GM23338 (cell line): ENCODE data around the gene MED27. TPM values are rescaled to one million over a fixed set of nuclear protein-coding genes. Genes with fewer than 3 reads are reported as not detected.

Experiments used
- ATAC-seq: fragments of 200-7000 bp; cut with Tn5 transposase; 3 replicates; pipeline ENCODE4 v1.9.1; 2020
- DNase-seq: peaks from one replicate; pipeline ENCODE4 v3.0.0-alpha.2; 2015; ENCODE audit warnings: low spot score
- H2AFZ ChIP-seq: fragments of 200-600 bp; sonication (generic); 2 replicates; pipeline ENCODE4 v1.8.0; 2016; ENCODE audit warnings: antibody characterized with exemption, mild to moderate bottlenecking, moderate library complexity
- H3F3A ChIP-seq: fragments of 200-600 bp; sonication (generic); replicated peaks from 2 replicates; pipeline ENCODE4 v1.8.0; 2017; ENCODE audit warnings: antibody characterized with exemption, mixed run types, low read depth
- H3K27ac ChIP-seq: fragments of 200-600 bp; sonication (generic); 2 replicates; pipeline ENCODE4 v1.6.1; 2016; ENCODE audit warnings: low read depth
- H3K27me3 ChIP-seq: fragments of 200-600 bp; sonication (generic); 2 replicates; pipeline ENCODE4 v1.8.0; 2016; ENCODE audit warnings: mild to moderate bottlenecking, mixed run types, moderate library complexity; ENCODE audit not compliant: insufficient read depth
- H3K36me3 ChIP-seq: fragments of 200-600 bp; sonication (generic); 2 replicates; pipeline ENCODE4 v1.8.0; 2016; ENCODE audit warnings: mild to moderate bottlenecking; ENCODE audit not compliant: insufficient read depth
- H3K4me1 ChIP-seq: fragments of 200-600 bp; sonication (generic); 2 replicates; pipeline ENCODE4 v1.8.0; 2016; ENCODE audit warnings: mild to moderate bottlenecking, moderate library complexity; ENCODE audit not compliant: insufficient read depth
- H3K4me2 ChIP-seq: fragments of 200-600 bp; sonication (generic); 2 replicates; pipeline ENCODE4 v1.7.1; 2017; ENCODE audit warnings: mixed run types
- H3K4me3 ChIP-seq: fragments of 200-600 bp; sonication (generic); 2 replicates; pipeline ENCODE4 v1.6.1; 2016; ENCODE audit warnings: mixed run types
- H3K79me2 ChIP-seq: fragments of 200-600 bp; sonication (generic); replicated peaks from 2 replicates; pipeline ENCODE4 v1.8.0; 2017; ENCODE audit warnings: mild to moderate bottlenecking; ENCODE audit not compliant: insufficient read depth
- H3K9me2 ChIP-seq: fragments of 200-600 bp; sonication (generic); 2 replicates; pipeline ENCODE4 v1.8.0; 2017; ENCODE audit not compliant: insufficient read depth
- H4K20me1 ChIP-seq: fragments of 200-600 bp; sonication (generic); replicated peaks from 2 replicates; pipeline ENCODE4 v1.8.0; 2017; ENCODE audit warnings: mild to moderate bottlenecking; ENCODE audit not compliant: insufficient read depth
- H3K27ac Mint-ChIP-seq: 2 replicates; pipeline ENCODE4 v1.8.0; 2020; ENCODE audit warnings: inconsistent platforms, mild to moderate bottlenecking, moderate library complexity, mixed read lengths
- H3K27me3 Mint-ChIP-seq: 3 replicates; pipeline ENCODE4 v1.8.0; 2022; ENCODE audit warnings: low read depth, mild to moderate bottlenecking, moderate library complexity, mixed read lengths, inconsistent platforms; ENCODE audit not compliant: insufficient read depth, poor library complexity
- H3K36me3 Mint-ChIP-seq: 3 replicates; pipeline ENCODE4 v1.8.0; 2021; ENCODE audit warnings: low read depth, mild to moderate bottlenecking, inconsistent platforms, moderate library complexity, mixed read lengths
- H3K4me1 Mint-ChIP-seq: 3 replicates; pipeline ENCODE4 v1.8.0; 2020; ENCODE audit warnings: mild to moderate bottlenecking, inconsistent platforms, mixed read lengths
- H3K4me3 Mint-ChIP-seq: 3 replicates; pipeline ENCODE4 v1.8.0; 2021; ENCODE audit warnings: moderate library complexity, mild to moderate bottlenecking, inconsistent platforms, mixed read lengths
- H3K9me3 Mint-ChIP-seq: 3 replicates; pipeline ENCODE4 v1.8.0; 2020; ENCODE audit warnings: moderate library complexity, mild to moderate bottlenecking, inconsistent platforms, mixed read lengths
- CREB1 ChIP-seq: fragments of 250-450 bp; sonication (Bioruptor Pico); IDR thresholded peaks from 2 replicates; pipeline ENCODE4 v1.5.0; 2020; ENCODE audit warnings: low read depth, mild to moderate bottlenecking, moderate library complexity
- EZH2phosphoT487 ChIP-seq: fragments of 200-600 bp; sonication (generic); IDR thresholded peaks from one replicate; pipeline ENCODE4 v1.8.1; 2018; ENCODE audit warnings: antibody characterized with exemption; ENCODE audit not compliant: unreplicated experiment
- JUNB ChIP-seq: IDR thresholded peaks from one replicate; pipeline ENCODE4 v1.6.1; 2016; ENCODE audit warnings: antibody characterized with exemption; ENCODE audit not compliant: unreplicated experiment
- NANOG ChIP-seq: IDR thresholded peaks from 2 replicates; pipeline ENCODE4 v1.6.1; 2016; ENCODE audit warnings: antibody characterized with exemption, borderline replicate concordance
- POLR2AphosphoS5 ChIP-seq: IDR thresholded peaks from 2 replicates; pipeline ENCODE4 v1.6.1; 2016; ENCODE audit warnings: antibody characterized with exemption, low read depth
- STAT1 ChIP-seq: IDR thresholded peaks from one replicate; pipeline ENCODE4 v1.6.1; 2016; ENCODE audit warnings: antibody characterized with exemption; ENCODE audit not compliant: unreplicated experiment
- polyA plus RNA-seq: library from polyadenylated mRNA; unstranded; fragments of >200 nt; fragmentation: Nextera tagmentation; extraction: Ambion mirVana; gene quantifications from 2 replicates; pipeline ENCODE4 v1.2.1, GENCODE V29; 2016
- total RNA-seq: library from RNA; depleted of rRNA; stranded (reverse); fragments of >200 nt; shearing (Covaris generic); gene quantifications from 2 replicates; pipeline ENCODE4 v1.2.3, GENCODE V29; 2014
- TF ChIP-seq, protein P1 (sequence below): IDR thresholded peaks from 2 replicates; pipeline ENCODE4 v1.6.1; 2016; ENCODE audit warnings: antibody characterized with exemption
- TF ChIP-seq, protein P2 (sequence below): IDR thresholded peaks from one replicate; pipeline ENCODE4 v1.6.1; 2018; ENCODE audit warnings: antibody characterized with exemption; ENCODE audit not compliant: unreplicated experiment
- TF ChIP-seq, protein P3 (sequence below), 2 experiments: fragments of 200-600 bp in 1 of 2; sonication (generic) in 1 of 2; conservative IDR thresholded peaks; 2 replicates each; pipeline versions ENCODE4 v1.5.1 to v1.6.1; 2016 to 2017; ENCODE audit warnings: antibody characterized with exemption in 2 of 2, low read depth in 2 of 2, mild to moderate bottlenecking in 2 of 2, moderate library complexity in 1 of 2

MED27 gene
- total and polyA plus RNA-seq, 2 experiments from 2014 or later, result 30.6 to 35.0 TPM

DNA sequence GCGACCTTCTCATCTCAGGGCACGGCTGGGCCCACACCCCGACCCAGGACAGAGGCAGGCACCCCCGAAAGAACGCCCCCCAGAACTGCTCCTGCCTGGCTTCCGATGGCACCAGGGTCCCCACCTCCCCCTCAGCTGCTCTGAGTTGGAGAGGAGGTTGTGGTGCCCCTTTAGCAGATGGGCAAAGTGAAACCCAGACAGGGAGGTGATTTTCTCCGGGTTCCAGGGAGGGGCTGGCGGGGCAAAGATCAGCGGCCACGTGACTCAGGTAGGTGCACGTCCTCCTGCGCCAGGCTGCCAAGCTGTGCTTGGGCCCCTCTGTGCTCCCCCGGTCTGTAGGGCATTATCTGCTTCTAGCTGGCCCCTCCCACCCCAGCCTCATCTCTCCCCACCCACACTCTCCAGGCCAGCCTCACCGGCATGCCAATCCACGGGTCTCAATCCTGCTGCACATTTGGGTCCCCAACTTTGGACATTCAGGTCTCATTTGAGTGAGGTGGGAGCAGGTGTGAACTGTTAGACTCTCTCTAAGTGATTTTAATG lies 254.6 kb downstream of the MED27 start (continued):
- no peak for TF ChIP-seq CREB1 (CRISPR knock-in tag)
- TF ChIP-seq EZH2phosphoT487, result no peak
- TF ChIP-seq, protein P1, sequence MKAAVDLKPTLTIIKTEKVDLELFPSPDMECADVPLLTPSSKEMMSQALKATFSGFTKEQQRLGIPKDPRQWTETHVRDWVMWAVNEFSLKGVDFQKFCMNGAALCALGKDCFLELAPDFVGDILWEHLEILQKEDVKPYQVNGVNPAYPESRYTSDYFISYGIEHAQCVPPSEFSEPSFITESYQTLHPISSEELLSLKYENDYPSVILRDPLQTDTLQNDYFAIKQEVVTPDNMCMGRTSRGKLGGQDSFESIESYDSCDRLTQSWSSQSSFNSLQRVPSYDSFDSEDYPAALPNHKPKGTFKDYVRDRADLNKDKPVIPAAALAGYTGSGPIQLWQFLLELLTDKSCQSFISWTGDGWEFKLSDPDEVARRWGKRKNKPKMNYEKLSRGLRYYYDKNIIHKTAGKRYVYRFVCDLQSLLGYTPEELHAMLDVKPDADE, result no peak

DNA sequence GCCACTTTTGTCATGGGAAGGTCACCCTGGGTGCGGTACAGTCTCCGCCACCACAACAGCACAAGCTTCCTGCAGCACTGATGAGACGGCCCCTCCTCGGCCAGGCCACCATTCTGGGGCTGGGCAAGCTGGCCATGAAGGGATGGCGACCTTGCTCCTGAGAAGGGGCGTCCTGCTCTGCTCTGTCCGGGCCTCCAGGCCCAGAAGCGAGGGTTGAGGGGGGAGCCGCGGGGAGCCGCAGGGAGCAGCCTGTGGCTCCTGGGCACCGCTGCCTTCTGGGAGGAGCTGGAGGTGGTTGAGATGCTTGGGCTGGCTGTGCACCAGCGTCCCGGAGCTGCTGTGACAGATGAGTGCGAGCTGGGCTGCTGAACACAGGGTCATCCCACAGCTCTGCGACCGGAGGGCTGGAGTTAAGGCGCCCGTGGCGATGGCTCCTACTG lies 255.5 kb downstream of the MED27 start:
- Histone ChIP-seq H3K9me2 (no peaks in the 10 kb centered on the region), H3K36me3 (no peaks in the 10 kb centered on the region), H2AFZ (peak overlapping the region; percentile 88; the same call in 1 of the 2 replicates), H3K27me3 (no peaks in the 10 kb centered on the region), H3K4me3 (no peak overlapping the region), H3K79me2 (no peaks in the 10 kb centered on the region), H3K4me1 (no peaks in the 10 kb centered on the region), H3K4me2 (no peak overlapping the region), H4K20me1 (no peaks in the 10 kb centered on the region), H3F3A (0 out of 2 replicates have a peak, but pooled peaks cover 5% of the 10 kb centered on the region), H3K27ac (no peak overlapping the region)
- H3K27ac Mint-ChIP-seq, result no peak overlapping the region
- no peak overlapping the region for H3K4me3 Mint-ChIP-seq
- ATAC-seq (peak; percentile 62), DNase-seq (no peak)
- peaks cover 15% of the 10 kb centered on the region; the same call in 2 of the 3 replicates for H3K4me1 Mint-ChIP-seq
- H3K36me3 Mint-ChIP-seq, result no peaks in the 10 kb centered on the region
- no peaks in the 10 kb centered on the region for H3K9me3 Mint-ChIP-seq
- TF ChIP-seq, protein P1, result no peak
- peaks cover 2% of the 10 kb centered on the region for H3K27me3 Mint-ChIP-seq

DNA sequence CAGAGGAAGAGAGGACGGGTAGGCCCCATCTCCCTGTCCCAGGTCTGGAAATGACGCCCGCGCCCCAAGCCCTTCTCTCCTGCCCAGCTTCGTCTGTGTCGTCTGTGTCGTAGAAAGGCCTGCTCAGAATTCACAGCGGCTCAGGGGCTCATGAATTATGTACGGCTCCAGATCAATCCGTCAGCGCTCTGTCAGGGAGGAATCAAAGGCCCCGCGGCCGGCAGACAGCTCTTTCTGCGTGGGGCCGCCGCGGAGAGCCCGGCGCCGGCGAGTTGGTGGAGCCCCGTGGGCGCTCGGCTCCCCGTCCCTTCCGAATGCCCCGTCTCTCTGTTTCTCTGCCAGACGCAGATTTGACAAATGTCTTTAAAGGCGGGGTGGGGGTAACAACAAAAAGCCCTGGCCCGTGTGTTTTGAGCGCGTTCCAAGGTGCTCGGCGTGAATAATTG lies 255.9 kb downstream of the MED27 start:
- peaks cover 2% of the 10 kb centered on the region for H3K27me3 Mint-ChIP-seq
- Histone ChIP-seq H3K79me2 (no peaks in the 10 kb centered on the region), H3K27ac (no peak overlapping the region), H3K9me2 (no peaks in the 10 kb centered on the region), H3K36me3 (no peaks in the 10 kb centered on the region), H3K4me3 (no peak overlapping the region), H2AFZ (peak overlapping the region; percentile 88; the same call in 1 of the 2 replicates), H3K4me1 (no peaks in the 10 kb centered on the region), H4K20me1 (no peaks in the 10 kb centered on the region), H3K4me2 (no peak overlapping the region), H3F3A (0 out of 2 replicates have a peak, but pooled peaks cover 5% of the 10 kb centered on the region), H3K27me3 (no peaks in the 10 kb centered on the region)
- H3K36me3 Mint-ChIP-seq, result no peaks in the 10 kb centered on the region
- no peak overlapping the region for H3K4me3 Mint-ChIP-seq
- ATAC-seq (peak; percentile 56), DNase-seq (no peak)
- no peak overlapping the region for H3K27ac Mint-ChIP-seq
- peaks cover 15% of the 10 kb centered on the region; the same call in 2 of the 3 replicates for H3K4me1 Mint-ChIP-seq
- TF ChIP-seq STAT1, result no peak
- no peak for TF ChIP-seq NANOG
- TF ChIP-seq EZH2phosphoT487, result no peak
- TF ChIP-seq, protein P1, result no peak
- TF ChIP-seq, protein P2, sequence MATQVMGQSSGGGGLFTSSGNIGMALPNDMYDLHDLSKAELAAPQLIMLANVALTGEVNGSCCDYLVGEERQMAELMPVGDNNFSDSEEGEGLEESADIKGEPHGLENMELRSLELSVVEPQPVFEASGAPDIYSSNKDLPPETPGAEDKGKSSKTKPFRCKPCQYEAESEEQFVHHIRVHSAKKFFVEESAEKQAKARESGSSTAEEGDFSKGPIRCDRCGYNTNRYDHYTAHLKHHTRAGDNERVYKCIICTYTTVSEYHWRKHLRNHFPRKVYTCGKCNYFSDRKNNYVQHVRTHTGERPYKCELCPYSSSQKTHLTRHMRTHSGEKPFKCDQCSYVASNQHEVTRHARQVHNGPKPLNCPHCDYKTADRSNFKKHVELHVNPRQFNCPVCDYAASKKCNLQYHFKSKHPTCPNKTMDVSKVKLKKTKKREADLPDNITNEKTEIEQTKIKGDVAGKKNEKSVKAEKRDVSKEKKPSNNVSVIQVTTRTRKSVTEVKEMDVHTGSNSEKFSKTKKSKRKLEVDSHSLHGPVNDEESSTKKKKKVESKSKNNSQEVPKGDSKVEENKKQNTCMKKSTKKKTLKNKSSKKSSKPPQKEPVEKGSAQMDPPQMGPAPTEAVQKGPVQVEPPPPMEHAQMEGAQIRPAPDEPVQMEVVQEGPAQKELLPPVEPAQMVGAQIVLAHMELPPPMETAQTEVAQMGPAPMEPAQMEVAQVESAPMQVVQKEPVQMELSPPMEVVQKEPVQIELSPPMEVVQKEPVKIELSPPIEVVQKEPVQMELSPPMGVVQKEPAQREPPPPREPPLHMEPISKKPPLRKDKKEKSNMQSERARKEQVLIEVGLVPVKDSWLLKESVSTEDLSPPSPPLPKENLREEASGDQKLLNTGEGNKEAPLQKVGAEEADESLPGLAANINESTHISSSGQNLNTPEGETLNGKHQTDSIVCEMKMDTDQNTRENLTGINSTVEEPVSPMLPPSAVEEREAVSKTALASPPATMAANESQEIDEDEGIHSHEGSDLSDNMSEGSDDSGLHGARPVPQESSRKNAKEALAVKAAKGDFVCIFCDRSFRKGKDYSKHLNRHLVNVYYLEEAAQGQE, result no peak
- no peak for TF ChIP-seq JUNB
- TF ChIP-seq POLR2AphosphoS5, result no peak
- TF ChIP-seq, protein P3, sequence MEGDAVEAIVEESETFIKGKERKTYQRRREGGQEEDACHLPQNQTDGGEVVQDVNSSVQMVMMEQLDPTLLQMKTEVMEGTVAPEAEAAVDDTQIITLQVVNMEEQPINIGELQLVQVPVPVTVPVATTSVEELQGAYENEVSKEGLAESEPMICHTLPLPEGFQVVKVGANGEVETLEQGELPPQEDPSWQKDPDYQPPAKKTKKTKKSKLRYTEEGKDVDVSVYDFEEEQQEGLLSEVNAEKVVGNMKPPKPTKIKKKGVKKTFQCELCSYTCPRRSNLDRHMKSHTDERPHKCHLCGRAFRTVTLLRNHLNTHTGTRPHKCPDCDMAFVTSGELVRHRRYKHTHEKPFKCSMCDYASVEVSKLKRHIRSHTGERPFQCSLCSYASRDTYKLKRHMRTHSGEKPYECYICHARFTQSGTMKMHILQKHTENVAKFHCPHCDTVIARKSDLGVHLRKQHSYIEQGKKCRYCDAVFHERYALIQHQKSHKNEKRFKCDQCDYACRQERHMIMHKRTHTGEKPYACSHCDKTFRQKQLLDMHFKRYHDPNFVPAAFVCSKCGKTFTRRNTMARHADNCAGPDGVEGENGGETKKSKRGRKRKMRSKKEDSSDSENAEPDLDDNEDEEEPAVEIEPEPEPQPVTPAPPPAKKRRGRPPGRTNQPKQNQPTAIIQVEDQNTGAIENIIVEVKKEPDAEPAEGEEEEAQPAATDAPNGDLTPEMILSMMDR (conservative IDR thresholded peaks at IDR 0.05; ENCODE audit: low read depth in 2 of 2), result no peak
- H3K9me3 Mint-ChIP-seq, result no peaks in the 10 kb centered on the region
